ENCODE results near the gene GINS1. TPM values are rescaled to one million over a fixed set of nuclear protein-coding genes. Genes with fewer than 3 reads are reported as not detected.

Gene GINS1
- total and polyA plus RNA-seq, 11 donors = 0.15 to 3.1 (median 0.36) TPM

- 87 to 92% (median 89%) methylated on average over 20 to 24 of the region's 24 CpGs for WGBS, 4 donors
- no peaks in the 10 kb centered on the region for H3K9me3 ChIP-seq
- no peak overlapping the region for H3K4me3 ChIP-seq
- DNase-seq (peak in 2 of 5 donors; percentile 21 to 36), ATAC-seq (no peak)
- no peaks in the 10 kb centered on the region for H3K4me1 ChIP-seq
- intact Hi-C loops (cut with DNase I) = no loop called here
- H3K27me3 ChIP-seq = no peaks in the 10 kb centered on the region
- TF ChIP-seq POLR2A (IDR thresholded peaks at IDR 0.05) (no peak), CTCF (IDR thresholded peaks at IDR 0.05) (no peak)
- H3K36me3 ChIP-seq = peaks cover 0 to 27% (median 0%) of the 10 kb centered on the region in 9 donors
- no peak overlapping the region for H3K27ac ChIP-seq
Observed at GRCh38 chr20:25478889-25479568, 71.6 kb downstream of the GINS1 start.

GRCh38 chr20:25479638-25480037, 72.2 kb downstream of the GINS1 start:
- Histone ChIP-seq H3K36me3 (peaks cover 0 to 27% (median 0%) of the 10 kb centered on the region in 9 donors), H3K9me3 (no peaks in the 10 kb centered on the region), H3K27me3 (no peaks in the 10 kb centered on the region), H3K4me3 (no peak overlapping the region), H3K27ac (no peak overlapping the region), H3K4me1 (no peaks in the 10 kb centered on the region)
- no peak for TF ChIP-seq CTCF (IDR thresholded peaks at IDR 0.05)
- ATAC-seq (no peak), DNase-seq (peak in 2 of 5 donors; percentile 10 to 20)
- intact Hi-C loops (cut with DNase I) = loop anchor here in 1 of 10 donors (10.0 kb wide), 1 partner anchor 65 kb away; no protein-coding TSS in a partner anchor
- 83 to 90% (median 86%) methylated on average over 1 to 5 of the region's 5 CpGs for whole genome bisulfite sequencing, 4 donors

GRCh38 chr20:25480156-25480555, 72.7 kb downstream of the GINS1 start:
- Histone ChIP-seq H3K36me3 (peaks cover 0 to 27% (median 0%) of the 10 kb centered on the region in 9 donors), H3K27me3 (no peaks in the 10 kb centered on the region), H3K4me1 (peaks cover 0 to 1% (median 0%) of the 10 kb centered on the region in 12 donors), H3K27ac (no peak overlapping the region), H3K4me3 (no peak overlapping the region), H3K9me3 (no peaks in the 10 kb centered on the region)
- ATAC-seq = no peak
- peak in 2 of 5 donors; percentile 0 to 13 for DNase-seq
- 68 to 91% (median 84%) methylated on average over 7 of the region's 7 CpGs for WGBS, 4 donors
- intact Hi-C loops (cut with DNase I) = loop anchor here in 1 of 10 donors (10.0 kb wide), 1 partner anchor 65 kb away; no protein-coding TSS in a partner anchor
- TF ChIP-seq CTCF (IDR thresholded peaks at IDR 0.05) (no peak), POLR2A (IDR thresholded peaks at IDR 0.05) (no peak)

- DNase-seq (peak in 1 of 5 donors; percentile 30), ATAC-seq (no peak)
- Histone ChIP-seq H3K4me3 (no peak overlapping the region), H3K27me3 (no peaks in the 10 kb centered on the region), H3K36me3 (peaks cover 0 to 27% (median 0%) of the 10 kb centered on the region in 9 donors), H3K4me1 (peaks cover 0 to 4% (median 0%) of the 10 kb centered on the region in 12 donors), H3K27ac (no peak overlapping the region), H3K9me3 (no peaks in the 10 kb centered on the region)
- WGBS, 4 donors = 79 to 83% (median 81%) methylated on average over 8 to 9 of the region's 9 CpGs
- TF ChIP-seq CTCF (IDR thresholded peaks at IDR 0.05) (no peak), POLR2A (IDR thresholded peaks at IDR 0.05) (no peak)
- intact Hi-C loops (cut with DNase I) = loop anchor here in 1 of 10 donors (10.0 kb wide), 1 partner anchor 64 kb away; no protein-coding TSS in a partner anchor
Observed at GRCh38 chr20:25480797-25481196, 73.3 kb downstream of the GINS1 start.
